Liver (tissue), 9 donors: ENCODE data around the gene ASB7. TPM values are rescaled to one million over a fixed set of nuclear protein-coding genes. Genes with fewer than 3 reads are reported as not detected.

Experiments used
- DNase-seq: peaks from one replicate; pipeline ENCODE4 v3.0.0-alpha.2; 2017; ENCODE audit warnings: low spot score
- H3K27ac ChIP-seq, 2 donors: one replicate each; pipeline ENCODE4 v1.7.0; 2013; ENCODE audit warnings: inconsistent platforms in 2 of 2, low read length in 2 of 2, control low read depth in 1 of 2, low read depth in 1 of 2, mild to moderate bottlenecking in 1 of 2
- H3K27me3 ChIP-seq, 4 donors: one replicate each; pipeline versions ENCODE4 v1.6.1 to v1.7.0; 2013; ENCODE audit warnings: low read length in 3 of 4, inconsistent platforms in 1 of 4, mild to moderate bottlenecking in 1 of 4, moderate library complexity in 1 of 4; ENCODE audit not compliant: control insufficient read depth in 4 of 4, insufficient read depth in 4 of 4
- H3K36me3 ChIP-seq, 4 donors: one replicate each; pipeline versions ENCODE4 v1.6.1 to v1.7.0; 2013; ENCODE audit warnings: low read length in 3 of 4, mild to moderate bottlenecking in 3 of 4, low read depth in 1 of 4, moderate library complexity in 1 of 4; ENCODE audit not compliant: control insufficient read depth in 4 of 4, insufficient read depth in 3 of 4
- H3K4me1 ChIP-seq, 4 donors: one replicate each; pipeline versions ENCODE4 v1.6.1 to v1.7.0; 2013; ENCODE audit warnings: low read length in 3 of 4, mild to moderate bottlenecking in 3 of 4, moderate library complexity in 1 of 4; ENCODE audit not compliant: control insufficient read depth in 4 of 4, insufficient read depth in 4 of 4
- H3K4me3 ChIP-seq, 3 donors: one replicate each; pipeline versions ENCODE4 v1.6.1 to v1.7.0; 2013; ENCODE audit warnings: low read length in 3 of 3, control low read depth in 1 of 3, low read depth in 1 of 3, mild to moderate bottlenecking in 1 of 3
- H3K9ac ChIP-seq, 2 donors: one replicate each; pipeline ENCODE4 v1.7.0; 2013; ENCODE audit warnings: low read length in 2 of 2, mild to moderate bottlenecking in 2 of 2, moderate library complexity in 2 of 2, control low read depth in 1 of 2, low read depth in 1 of 2
- H3K9me3 ChIP-seq, 4 donors: one replicate each; pipeline versions ENCODE4 v1.6.1 to v1.7.0; 2013; ENCODE audit warnings: low read length in 3 of 4; ENCODE audit not compliant: control insufficient read depth in 4 of 4
- EGR1 ChIP-seq, 2 donors: IDR thresholded peaks; 2 replicates each; pipeline ENCODE4 v1.6.1; 2016 to 2018; ENCODE audit warnings: antibody characterized with exemption in 2 of 2, low read depth in 2 of 2
- FOXA1 ChIP-seq: IDR thresholded peaks from 2 replicates; pipeline ENCODE4 v1.6.1; 2016; ENCODE audit warnings: antibody characterized with exemption
- FOXA2 ChIP-seq: IDR thresholded peaks from 2 replicates; pipeline ENCODE4 v1.6.1; 2016; ENCODE audit warnings: antibody characterized with exemption
- GABPA ChIP-seq, 2 donors: IDR thresholded peaks in 1 of 2; conservative IDR thresholded peaks in 1 of 2; 2 replicates each; pipeline ENCODE4 v1.6.1; 2016; ENCODE audit warnings: antibody characterized with exemption in 2 of 2, mild to moderate bottlenecking in 1 of 2, moderate library complexity in 1 of 2
- HNF4A ChIP-seq, 2 donors: conservative IDR thresholded peaks; 2 replicates each; pipeline ENCODE4 v1.6.1; 2016; ENCODE audit warnings: antibody characterized with exemption in 2 of 2, mild to moderate bottlenecking in 2 of 2
- HNF4G ChIP-seq: IDR thresholded peaks from 2 replicates; pipeline ENCODE4 v1.6.1; 2016; ENCODE audit warnings: antibody characterized with exemption
- JUND ChIP-seq, 2 donors: IDR thresholded peaks; 2 replicates each; pipeline ENCODE4 v1.6.1; 2016; ENCODE audit warnings: antibody characterized with exemption in 2 of 2
- NR2F2 ChIP-seq: IDR thresholded peaks from 2 replicates; pipeline ENCODE4 v1.6.1; 2016; ENCODE audit warnings: antibody characterized with exemption
- RAD21 ChIP-seq, 2 donors: IDR thresholded peaks; 2 replicates each; pipeline ENCODE4 v1.6.1; 2016; ENCODE audit warnings: antibody characterized with exemption in 2 of 2, mild to moderate bottlenecking in 2 of 2
- RXRA ChIP-seq, 2 donors: IDR thresholded peaks; 2 replicates each; pipeline ENCODE4 v1.6.1; 2017 to 2018; ENCODE audit warnings: antibody characterized with exemption in 2 of 2, mild to moderate bottlenecking in 1 of 2
- SP1 ChIP-seq: IDR thresholded peaks from 2 replicates; pipeline ENCODE4 v1.6.1; 2018; ENCODE audit warnings: antibody characterized with exemption, mild to moderate bottlenecking
- YY1 ChIP-seq: IDR thresholded peaks from 2 replicates; pipeline ENCODE4 v1.6.1; 2016; ENCODE audit warnings: antibody characterized with exemption, mild to moderate bottlenecking
- WGBS: extraction: QIAGEN DNeasy Blood & Tissue Kit; methylation state at CpG from one replicate; pipeline ENCODE4 v1.1.7; 2013; 5-methylcytosine and 5-hydroxymethylcytosine counted together
- polyA plus RNA-seq, 2 donors: library from polyadenylated mRNA; stranded (reverse) in 1 of 2; unstranded in 1 of 2; fragments of 200-250 nt in 1 of 2; fragments of >200 nt in 1 of 2; fragmentation: Nextera tagmentation in 1 of 2; extraction: Ambion mirVana in 1 of 2; gene quantifications; one replicate each; pipeline versions ENCODE4 v1.2.1 to v1.2.3, GENCODE V29; 2013 to 2015
- total RNA-seq, 2 donors: library from RNA; depleted of rRNA; stranded (reverse); fragments of >200 nt; gene quantifications; one replicate each; pipeline ENCODE4 v1.2.3, GENCODE V29; 2014
- TF ChIP-seq, protein P1 (sequence below): IDR thresholded peaks from 2 replicates; pipeline ENCODE4 v1.6.1; 2016; ENCODE audit warnings: antibody characterized with exemption
- TF ChIP-seq, protein P2 (sequence below): IDR thresholded peaks from 2 replicates; pipeline ENCODE4 v1.6.1; 2016; ENCODE audit warnings: antibody characterized with exemption
- TF ChIP-seq, protein P3 (sequence below): IDR thresholded peaks from 2 replicates; pipeline ENCODE4 v1.6.1; 2016; ENCODE audit warnings: antibody characterized with exemption, mild to moderate bottlenecking
- donor health status: healthy.
- donor health status: healthy.
- donor health status: healthy.
- donor health status: healthy.
- donor health status: healthy.

ASB7 gene
- total and polyA plus RNA-seq, 4 donors: 3.7 to 12.6 (median 6.5) TPM

DNA sequence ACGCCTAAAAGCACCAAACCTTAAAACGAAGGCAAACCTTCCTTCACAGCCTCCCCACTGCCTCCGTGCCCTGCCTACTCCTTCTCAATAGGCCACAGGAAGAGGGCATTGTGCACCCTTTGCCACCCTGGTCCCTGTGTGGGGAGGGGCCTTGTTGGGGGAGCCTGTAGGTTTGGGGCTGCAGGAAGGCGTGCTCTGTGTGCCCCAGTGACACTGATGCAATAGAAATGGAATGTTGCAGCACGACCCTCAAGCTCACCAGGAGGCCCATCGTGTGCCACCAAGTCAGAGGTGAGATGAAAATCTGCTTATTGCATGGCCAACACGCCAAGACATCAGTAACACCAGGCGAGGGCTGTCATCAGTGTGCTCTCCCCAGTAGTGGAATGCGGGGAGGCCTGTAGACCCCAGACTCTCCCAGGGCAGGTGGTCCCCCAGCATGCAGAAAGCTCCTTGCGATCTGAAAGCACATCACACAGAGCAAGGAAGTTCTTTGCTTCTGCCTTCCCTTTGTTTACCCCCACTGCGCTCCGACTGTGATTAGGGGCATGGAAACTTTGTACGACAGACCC is 86.2 kb downstream of the ASB7 start:
- H3K36me3 ChIP-seq: no peaks in the 10 kb centered on the region
- H3K9me3 ChIP-seq: no peaks in the 10 kb centered on the region
- H3K27me3 ChIP-seq: peaks cover 0 to 34% (median 2%) of the 10 kb centered on the region in 4 donors
- no peak overlapping the region for H3K9ac ChIP-seq
- no peak overlapping the region for H3K4me3 ChIP-seq
- WGBS: 74% methylated on average over 13 of the region's 13 CpGs
- no peak for TF ChIP-seq YY1
- TF ChIP-seq EGR1 (IDR thresholded peaks at IDR 0.05; ENCODE audit: low read depth in 2 of 2): no peak
- TF ChIP-seq FOXA1: no peak
- TF ChIP-seq, protein P1, sequence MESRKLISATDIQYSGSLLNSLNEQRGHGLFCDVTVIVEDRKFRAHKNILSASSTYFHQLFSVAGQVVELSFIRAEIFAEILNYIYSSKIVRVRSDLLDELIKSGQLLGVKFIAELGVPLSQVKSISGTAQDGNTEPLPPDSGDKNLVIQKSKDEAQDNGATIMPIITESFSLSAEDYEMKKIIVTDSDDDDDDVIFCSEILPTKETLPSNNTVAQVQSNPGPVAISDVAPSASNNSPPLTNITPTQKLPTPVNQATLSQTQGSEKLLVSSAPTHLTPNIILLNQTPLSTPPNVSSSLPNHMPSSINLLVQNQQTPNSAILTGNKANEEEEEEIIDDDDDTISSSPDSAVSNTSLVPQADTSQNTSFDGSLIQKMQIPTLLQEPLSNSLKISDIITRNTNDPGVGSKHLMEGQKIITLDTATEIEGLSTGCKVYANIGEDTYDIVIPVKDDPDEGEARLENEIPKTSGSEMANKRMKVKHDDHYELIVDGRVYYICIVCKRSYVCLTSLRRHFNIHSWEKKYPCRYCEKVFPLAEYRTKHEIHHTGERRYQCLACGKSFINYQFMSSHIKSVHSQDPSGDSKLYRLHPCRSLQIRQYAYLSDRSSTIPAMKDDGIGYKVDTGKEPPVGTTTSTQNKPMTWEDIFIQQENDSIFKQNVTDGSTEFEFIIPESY: no peak
- TF ChIP-seq HNF4G: no peak
- no peak for TF ChIP-seq SP1
- H3K4me1 ChIP-seq: no peaks in the 10 kb centered on the region
- no peak for DNase-seq
- H3K27ac ChIP-seq: no peak overlapping the region

DNA sequence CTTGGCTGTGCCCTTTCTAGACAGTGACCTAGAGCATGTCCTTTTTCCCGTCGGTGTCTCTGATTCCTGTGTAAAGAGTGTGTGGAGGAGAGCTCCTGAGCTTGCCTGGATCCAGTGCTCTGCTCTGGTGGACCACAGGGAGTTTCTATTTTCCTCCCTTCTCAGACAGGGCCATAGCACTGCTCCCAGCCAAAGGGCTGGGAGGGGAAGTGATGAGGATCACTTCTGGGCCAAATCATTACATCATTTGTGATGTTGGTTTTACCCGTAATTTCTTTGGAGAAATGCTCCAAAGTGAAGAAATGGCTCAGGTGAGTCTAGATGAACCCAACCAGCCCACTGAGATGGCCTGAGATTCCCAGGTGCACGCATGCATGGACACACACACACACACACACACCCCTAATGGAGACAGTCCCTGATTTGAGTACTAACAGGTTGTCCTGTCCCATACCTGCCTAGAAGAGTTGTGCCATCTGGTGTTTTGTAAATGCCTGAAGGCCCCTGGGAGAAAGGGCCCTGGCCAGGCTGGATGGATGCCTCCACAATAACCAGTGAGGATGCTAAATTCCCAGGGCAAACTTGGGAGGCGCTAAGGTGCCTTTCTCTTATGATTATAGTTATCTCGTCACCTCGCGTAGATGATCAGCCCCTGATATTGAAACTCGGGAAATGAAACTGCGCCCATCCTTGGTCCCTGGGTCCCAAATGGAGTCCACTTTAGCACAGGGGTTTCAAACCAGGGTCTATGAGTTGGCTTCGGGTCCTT is 86.9 kb downstream of the ASB7 start:
- no peaks in the 10 kb centered on the region for H3K4me1 ChIP-seq
- H3K36me3 ChIP-seq: no peaks in the 10 kb centered on the region
- no peak overlapping the region for H3K27ac ChIP-seq
- 89% methylated on average over 11 of the region's 11 CpGs for WGBS
- TF ChIP-seq RAD21 (IDR thresholded peaks at IDR 0.05) (no peak), JUND (IDR thresholded peaks at IDR 0.05) (no peak), RXRA (IDR thresholded peaks at IDR 0.05) (no peak), NR2F2 (no peak), FOXA2 (no peak)
- TF ChIP-seq, protein P1: no peak
- no peaks in the 10 kb centered on the region for H3K9me3 ChIP-seq
- DNase-seq: no peak
- no peak overlapping the region for H3K9ac ChIP-seq
- H3K27me3 ChIP-seq: peaks cover 0 to 33% (median 2%) of the 10 kb centered on the region in 4 donors
- no peak overlapping the region for H3K4me3 ChIP-seq

DNA sequence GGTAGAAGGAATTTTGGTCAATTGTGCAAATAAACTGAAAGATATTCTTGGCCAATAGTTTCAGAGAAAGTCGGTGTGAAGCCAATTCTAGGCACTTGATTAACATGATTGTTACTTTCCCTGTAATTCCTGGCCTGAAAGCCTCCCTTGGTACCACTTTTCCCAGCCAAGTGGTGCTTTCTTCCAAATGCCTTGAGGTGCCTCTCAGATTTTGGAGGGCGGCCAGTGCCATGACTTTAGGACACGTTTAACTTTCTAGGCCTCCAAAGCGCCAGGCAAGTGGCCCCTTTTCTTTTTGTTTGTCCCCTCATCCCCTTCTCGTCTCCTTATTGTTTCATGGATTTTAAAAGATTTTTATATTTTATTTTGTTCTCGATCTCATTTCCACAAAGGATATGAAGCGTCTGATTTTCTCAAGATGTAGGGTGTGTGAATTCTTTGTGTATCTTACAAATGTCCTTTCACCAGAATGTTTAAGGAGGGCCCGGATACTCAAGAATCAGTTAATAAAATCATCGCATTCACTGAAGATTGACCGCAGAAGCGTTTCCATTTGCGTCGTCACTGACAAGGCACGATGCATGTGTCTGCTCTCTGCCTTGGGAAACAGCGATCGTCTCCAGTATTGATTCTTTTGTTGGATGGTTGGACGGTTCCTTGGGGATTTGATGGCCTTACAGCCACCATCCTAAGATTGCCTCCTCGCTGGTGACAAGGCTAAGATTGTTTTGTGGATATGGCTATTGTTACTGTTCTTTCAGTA is 87.8 kb downstream of the ASB7 start:
- H3K9me3 ChIP-seq: no peaks in the 10 kb centered on the region
- DNase-seq: no peak
- peaks cover 0 to 30% (median 2%) of the 10 kb centered on the region in 4 donors for H3K27me3 ChIP-seq
- H3K4me3 ChIP-seq: no peak overlapping the region
- H3K36me3 ChIP-seq: no peaks in the 10 kb centered on the region
- 90% methylated on average over 18 of the region's 18 CpGs for WGBS
- H3K9ac ChIP-seq: no peak overlapping the region
- H3K27ac ChIP-seq: no peak overlapping the region
- H3K4me1 ChIP-seq: no peaks in the 10 kb centered on the region
- TF ChIP-seq, protein P2, sequence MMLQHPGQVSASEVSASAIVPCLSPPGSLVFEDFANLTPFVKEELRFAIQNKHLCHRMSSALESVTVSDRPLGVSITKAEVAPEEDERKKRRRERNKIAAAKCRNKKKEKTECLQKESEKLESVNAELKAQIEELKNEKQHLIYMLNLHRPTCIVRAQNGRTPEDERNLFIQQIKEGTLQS: no peak
- TF ChIP-seq EGR1 (IDR thresholded peaks at IDR 0.05; ENCODE audit: low read depth in 2 of 2) (no peak), RXRA (IDR thresholded peaks at IDR 0.05) (no peak), HNF4A (conservative IDR thresholded peaks at IDR 0.05) (no peak), JUND (IDR thresholded peaks at IDR 0.05) (no peak), RAD21 (IDR thresholded peaks at IDR 0.05) (no peak), SP1 (no peak), GABPA (IDR thresholded peaks at IDR 0.05 in 1 of 2, conservative IDR thresholded peaks at IDR 0.05 in 1 of 2) (no peak)
- TF ChIP-seq, protein P3, sequence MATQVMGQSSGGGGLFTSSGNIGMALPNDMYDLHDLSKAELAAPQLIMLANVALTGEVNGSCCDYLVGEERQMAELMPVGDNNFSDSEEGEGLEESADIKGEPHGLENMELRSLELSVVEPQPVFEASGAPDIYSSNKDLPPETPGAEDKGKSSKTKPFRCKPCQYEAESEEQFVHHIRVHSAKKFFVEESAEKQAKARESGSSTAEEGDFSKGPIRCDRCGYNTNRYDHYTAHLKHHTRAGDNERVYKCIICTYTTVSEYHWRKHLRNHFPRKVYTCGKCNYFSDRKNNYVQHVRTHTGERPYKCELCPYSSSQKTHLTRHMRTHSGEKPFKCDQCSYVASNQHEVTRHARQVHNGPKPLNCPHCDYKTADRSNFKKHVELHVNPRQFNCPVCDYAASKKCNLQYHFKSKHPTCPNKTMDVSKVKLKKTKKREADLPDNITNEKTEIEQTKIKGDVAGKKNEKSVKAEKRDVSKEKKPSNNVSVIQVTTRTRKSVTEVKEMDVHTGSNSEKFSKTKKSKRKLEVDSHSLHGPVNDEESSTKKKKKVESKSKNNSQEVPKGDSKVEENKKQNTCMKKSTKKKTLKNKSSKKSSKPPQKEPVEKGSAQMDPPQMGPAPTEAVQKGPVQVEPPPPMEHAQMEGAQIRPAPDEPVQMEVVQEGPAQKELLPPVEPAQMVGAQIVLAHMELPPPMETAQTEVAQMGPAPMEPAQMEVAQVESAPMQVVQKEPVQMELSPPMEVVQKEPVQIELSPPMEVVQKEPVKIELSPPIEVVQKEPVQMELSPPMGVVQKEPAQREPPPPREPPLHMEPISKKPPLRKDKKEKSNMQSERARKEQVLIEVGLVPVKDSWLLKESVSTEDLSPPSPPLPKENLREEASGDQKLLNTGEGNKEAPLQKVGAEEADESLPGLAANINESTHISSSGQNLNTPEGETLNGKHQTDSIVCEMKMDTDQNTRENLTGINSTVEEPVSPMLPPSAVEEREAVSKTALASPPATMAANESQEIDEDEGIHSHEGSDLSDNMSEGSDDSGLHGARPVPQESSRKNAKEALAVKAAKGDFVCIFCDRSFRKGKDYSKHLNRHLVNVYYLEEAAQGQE: no peak
- TF ChIP-seq, protein P1: no peak
